ENCODE data around the gene GAMT.
"Not testable (repeated sequence)": the region's sequence is repeated elsewhere in the genome, so short reads cannot be mapped to it uniquely, and the experiment has no call there.

Gene GAMT

GRCh38 chr19:1427221-1427920, 26.0 kb upstream of the GAMT start:
- no peak for TF ChIP-seq GATA1 (IDR thresholded peaks at IDR 0.05; ENCODE audit: low read depth, low read length)
- no peak for TF ChIP-seq POLR2A (IDR thresholded peaks at IDR 0.05; ENCODE audit: low read length)

GRCh38 chr19:1426736-1427135, 25.4 kb upstream of the GAMT start:
- TF ChIP-seq POLR2A (IDR thresholded peaks at IDR 0.05; ENCODE audit: low read length): no peak
- TF ChIP-seq GATA1 (IDR thresholded peaks at IDR 0.05; ENCODE audit: low read depth, low read length): no peak
- DNase-seq: no peak

More at GRCh38 chr19:1427221-1427920, 26.0 kb upstream of the GAMT start:
- DNase-seq: no peak

- no peak for DNase-seq
- no peak for TF ChIP-seq POLR2A (IDR thresholded peaks at IDR 0.05; ENCODE audit: low read length)
- TF ChIP-seq GATA1 (IDR thresholded peaks at IDR 0.05; ENCODE audit: low read depth, low read length): no peak
Observed at GRCh38 chr19:1425902-1426301, 24.6 kb upstream of the GAMT start.

GRCh38 chr19:1425102-1425837, 23.9 kb upstream of the GAMT start:
- no peak for TF ChIP-seq GATA1 (IDR thresholded peaks at IDR 0.05; ENCODE audit: low read depth, low read length)
- TF ChIP-seq POLR2A (IDR thresholded peaks at IDR 0.05; ENCODE audit: low read length): no peak
- DNase-seq: no peak

- DNase-seq: no peak
- no peak for TF ChIP-seq POLR2A (IDR thresholded peaks at IDR 0.05; ENCODE audit: low read length)
- no peak for TF ChIP-seq GATA1 (IDR thresholded peaks at IDR 0.05; ENCODE audit: low read depth, low read length)
Observed at GRCh38 chr19:1424192-1424955, 23.0 kb upstream of the GAMT start.

- TF ChIP-seq POLR2A (IDR thresholded peaks at IDR 0.05; ENCODE audit: low read length) (no peak), GATA1 (IDR thresholded peaks at IDR 0.05; ENCODE audit: low read depth, low read length) (no peak)
- no peak for DNase-seq
Observed at GRCh38 chr19:1423436-1424191, 22.3 kb upstream of the GAMT start.

GRCh38 chr19:1422943-1423342, 21.6 kb upstream of the GAMT start:
- TF ChIP-seq POLR2A (IDR thresholded peaks at IDR 0.05; ENCODE audit: low read length) (no peak), GATA1 (IDR thresholded peaks at IDR 0.05; ENCODE audit: low read depth, low read length) (no peak)
- DNase-seq: no peak

GRCh38 chr19:1422360-1422759, 21.0 kb upstream of the GAMT start:
- no peak for DNase-seq
- TF ChIP-seq GATA1 (IDR thresholded peaks at IDR 0.05; ENCODE audit: low read depth, low read length) (no peak), POLR2A (IDR thresholded peaks at IDR 0.05; ENCODE audit: low read length) (no peak)

GRCh38 chr19:1421958-1422305, 20.6 kb upstream of the GAMT start:
- no peak for TF ChIP-seq GATA1 (IDR thresholded peaks at IDR 0.05; ENCODE audit: low read depth, low read length)
- TF ChIP-seq POLR2A (IDR thresholded peaks at IDR 0.05; ENCODE audit: low read length): no peak
- DNase-seq: no peak

- DNase-seq: no peak
- TF ChIP-seq POLR2A (IDR thresholded peaks at IDR 0.05; ENCODE audit: low read length) (no peak), GATA1 (IDR thresholded peaks at IDR 0.05; ENCODE audit: low read depth, low read length) (no peak)
Observed at GRCh38 chr19:1421218-1421957, 20.0 kb upstream of the GAMT start.

GRCh38 chr19:1420590-1420989, 19.2 kb upstream of the GAMT start:
- TF ChIP-seq GATA1 (IDR thresholded peaks at IDR 0.05; ENCODE audit: low read depth, low read length) (no peak), POLR2A (IDR thresholded peaks at IDR 0.05; ENCODE audit: low read length) (no peak)
- no peak for DNase-seq

GRCh38 chr19:1420085-1420484, 18.7 kb upstream of the GAMT start:
- DNase-seq: not testable (repeated sequence)

All from erythroblast (primary cell).